ENCODE results near the gene MPP2. TPM values are rescaled to one million over a fixed set of nuclear protein-coding genes. Genes with fewer than 3 reads are reported as not detected.

Gene MPP2
- total and polyA plus RNA-seq, 9 of the 15 experiments (the other 6 are each of a cell fraction or from before 2014, with no cell fraction given), result 0.04 to 1.0 (median 0.24) TPM

GRCh38 chr17:43945074-43945829, 37.9 kb upstream of the MPP2 start (continued):
- TF ChIP-seq ZNF584 (CRISPR knock-in tag; IDR thresholded peaks at IDR 0.05; ENCODE audit: low read depth) (0 out of 2 replicates have a peak, but pooled peaks have one; percentile 54), PHF20 (IDR thresholded peaks at IDR 0.05; ENCODE audit: partially characterized antibody) (no peak), ZNF79 (CRISPR knock-in tag; IDR thresholded peaks at IDR 0.05; ENCODE audit: low read depth) (0 out of 2 replicates have a peak, but pooled peaks have one; percentile 19), ZNF699 (CRISPR knock-in tag; IDR thresholded peaks at IDR 0.05; ENCODE audit: insufficient replicate concordance) (peak; percentile 44), MTA2 (IDR thresholded peaks at IDR 0.05; ENCODE audit: low read depth) (no peak), RUNX1 (IDR thresholded peaks at IDR 0.05; ENCODE audit: low read depth) (no peak), ZC3H4 (CRISPR knock-in tag; IDR thresholded peaks at IDR 0.05; ENCODE audit: borderline replicate concordance) (no peak), GABPB2 (CRISPR knock-in tag; conservative IDR thresholded peaks at IDR 0.05) (no peak), TRIM28 (IDR thresholded peaks at IDR 0.05) (no peak), ZNF395 (CRISPR knock-in tag; IDR thresholded peaks at IDR 0.05) (peak; percentile 86), MEIS2 (IDR thresholded peaks at IDR 0.05; ENCODE audit: partially characterized antibody) (no peak), ARNT (IDR thresholded peaks at IDR 0.05) (no peak), DPF2 (IDR thresholded peaks at IDR 0.05) (no peak), ZNF583 (CRISPR knock-in tag; IDR thresholded peaks at IDR 0.05) (peak; percentile 95), SRF (CRISPR knock-in tag; IDR thresholded peaks at IDR 0.05) (no peak), CHD1 (IDR thresholded peaks at IDR 0.05; ENCODE audit: low read length) (no peak), NFE2 (IDR thresholded peaks at IDR 0.05; ENCODE audit: low read depth) (no peak), ZNF133 (CRISPR knock-in tag; IDR thresholded peaks at IDR 0.05) (no peak), NR2C2 (CRISPR knock-in tag; IDR thresholded peaks at IDR 0.05) (no peak), NR2C2 (tag; IDR thresholded peaks at IDR 0.05) (0 out of 2 replicates have a peak, but pooled peaks have one; percentile 39), SAFB (IDR thresholded peaks at IDR 0.05; ENCODE audit: borderline replicate concordance, low read depth, low read length) (no peak)
- TF ChIP-seq, protein P1, sequence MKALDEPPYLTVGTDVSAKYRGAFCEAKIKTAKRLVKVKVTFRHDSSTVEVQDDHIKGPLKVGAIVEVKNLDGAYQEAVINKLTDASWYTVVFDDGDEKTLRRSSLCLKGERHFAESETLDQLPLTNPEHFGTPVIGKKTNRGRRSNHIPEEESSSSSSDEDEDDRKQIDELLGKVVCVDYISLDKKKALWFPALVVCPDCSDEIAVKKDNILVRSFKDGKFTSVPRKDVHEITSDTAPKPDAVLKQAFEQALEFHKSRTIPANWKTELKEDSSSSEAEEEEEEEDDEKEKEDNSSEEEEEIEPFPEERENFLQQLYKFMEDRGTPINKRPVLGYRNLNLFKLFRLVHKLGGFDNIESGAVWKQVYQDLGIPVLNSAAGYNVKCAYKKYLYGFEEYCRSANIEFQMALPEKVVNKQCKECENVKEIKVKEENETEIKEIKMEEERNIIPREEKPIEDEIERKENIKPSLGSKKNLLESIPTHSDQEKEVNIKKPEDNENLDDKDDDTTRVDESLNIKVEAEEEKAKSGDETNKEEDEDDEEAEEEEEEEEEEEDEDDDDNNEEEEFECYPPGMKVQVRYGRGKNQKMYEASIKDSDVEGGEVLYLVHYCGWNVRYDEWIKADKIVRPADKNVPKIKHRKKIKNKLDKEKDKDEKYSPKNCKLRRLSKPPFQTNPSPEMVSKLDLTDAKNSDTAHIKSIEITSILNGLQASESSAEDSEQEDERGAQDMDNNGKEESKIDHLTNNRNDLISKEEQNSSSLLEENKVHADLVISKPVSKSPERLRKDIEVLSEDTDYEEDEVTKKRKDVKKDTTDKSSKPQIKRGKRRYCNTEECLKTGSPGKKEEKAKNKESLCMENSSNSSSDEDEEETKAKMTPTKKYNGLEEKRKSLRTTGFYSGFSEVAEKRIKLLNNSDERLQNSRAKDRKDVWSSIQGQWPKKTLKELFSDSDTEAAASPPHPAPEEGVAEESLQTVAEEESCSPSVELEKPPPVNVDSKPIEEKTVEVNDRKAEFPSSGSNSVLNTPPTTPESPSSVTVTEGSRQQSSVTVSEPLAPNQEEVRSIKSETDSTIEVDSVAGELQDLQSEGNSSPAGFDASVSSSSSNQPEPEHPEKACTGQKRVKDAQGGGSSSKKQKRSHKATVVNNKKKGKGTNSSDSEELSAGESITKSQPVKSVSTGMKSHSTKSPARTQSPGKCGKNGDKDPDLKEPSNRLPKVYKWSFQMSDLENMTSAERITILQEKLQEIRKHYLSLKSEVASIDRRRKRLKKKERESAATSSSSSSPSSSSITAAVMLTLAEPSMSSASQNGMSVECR (CRISPR knock-in tag; IDR thresholded peaks at IDR 0.05), result no peak
- TF ChIP-seq, protein P2, sequence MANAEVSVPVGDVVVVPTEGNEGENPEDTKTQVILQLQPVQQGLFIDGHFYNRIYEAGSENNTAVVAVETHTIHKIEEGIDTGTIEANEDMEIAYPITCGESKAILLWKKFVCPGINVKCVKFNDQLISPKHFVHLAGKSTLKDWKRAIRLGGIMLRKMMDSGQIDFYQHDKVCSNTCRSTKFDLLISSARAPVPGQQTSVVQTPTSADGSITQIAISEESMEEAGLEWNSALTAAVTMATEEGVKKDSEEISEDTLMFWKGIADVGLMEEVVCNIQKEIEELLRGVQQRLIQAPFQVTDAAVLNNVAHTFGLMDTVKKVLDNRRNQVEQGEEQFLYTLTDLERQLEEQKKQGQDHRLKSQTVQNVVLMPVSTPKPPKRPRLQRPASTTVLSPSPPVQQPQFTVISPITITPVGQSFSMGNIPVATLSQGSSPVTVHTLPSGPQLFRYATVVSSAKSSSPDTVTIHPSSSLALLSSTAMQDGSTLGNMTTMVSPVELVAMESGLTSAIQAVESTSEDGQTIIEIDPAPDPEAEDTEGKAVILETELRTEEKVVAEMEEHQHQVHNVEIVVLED (CRISPR knock-in tag; IDR thresholded peaks at IDR 0.05), result peak; percentile 45; the same call in 1 of the 2 replicates

All from K562 (cell line).